ENCODE measurements around the gene SCN1B.
A peak's percentile ranks its signal among the peaks of the same experiment; 100 is the strongest.

Gene SCN1B

GRCh38 chr19:35066691-35067563 is 36.7 kb downstream of the SCN1B start (continued):
- TF ChIP-seq, protein P1, sequence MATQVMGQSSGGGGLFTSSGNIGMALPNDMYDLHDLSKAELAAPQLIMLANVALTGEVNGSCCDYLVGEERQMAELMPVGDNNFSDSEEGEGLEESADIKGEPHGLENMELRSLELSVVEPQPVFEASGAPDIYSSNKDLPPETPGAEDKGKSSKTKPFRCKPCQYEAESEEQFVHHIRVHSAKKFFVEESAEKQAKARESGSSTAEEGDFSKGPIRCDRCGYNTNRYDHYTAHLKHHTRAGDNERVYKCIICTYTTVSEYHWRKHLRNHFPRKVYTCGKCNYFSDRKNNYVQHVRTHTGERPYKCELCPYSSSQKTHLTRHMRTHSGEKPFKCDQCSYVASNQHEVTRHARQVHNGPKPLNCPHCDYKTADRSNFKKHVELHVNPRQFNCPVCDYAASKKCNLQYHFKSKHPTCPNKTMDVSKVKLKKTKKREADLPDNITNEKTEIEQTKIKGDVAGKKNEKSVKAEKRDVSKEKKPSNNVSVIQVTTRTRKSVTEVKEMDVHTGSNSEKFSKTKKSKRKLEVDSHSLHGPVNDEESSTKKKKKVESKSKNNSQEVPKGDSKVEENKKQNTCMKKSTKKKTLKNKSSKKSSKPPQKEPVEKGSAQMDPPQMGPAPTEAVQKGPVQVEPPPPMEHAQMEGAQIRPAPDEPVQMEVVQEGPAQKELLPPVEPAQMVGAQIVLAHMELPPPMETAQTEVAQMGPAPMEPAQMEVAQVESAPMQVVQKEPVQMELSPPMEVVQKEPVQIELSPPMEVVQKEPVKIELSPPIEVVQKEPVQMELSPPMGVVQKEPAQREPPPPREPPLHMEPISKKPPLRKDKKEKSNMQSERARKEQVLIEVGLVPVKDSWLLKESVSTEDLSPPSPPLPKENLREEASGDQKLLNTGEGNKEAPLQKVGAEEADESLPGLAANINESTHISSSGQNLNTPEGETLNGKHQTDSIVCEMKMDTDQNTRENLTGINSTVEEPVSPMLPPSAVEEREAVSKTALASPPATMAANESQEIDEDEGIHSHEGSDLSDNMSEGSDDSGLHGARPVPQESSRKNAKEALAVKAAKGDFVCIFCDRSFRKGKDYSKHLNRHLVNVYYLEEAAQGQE (tag by site-specific recombination; IDR thresholded peaks at IDR 0.05) = 0 out of 2 replicates have a peak, but pooled peaks have one; percentile 40
- TF ChIP-seq PRDM1 (tag by site-specific recombination; IDR thresholded peaks at IDR 0.05) (no peak), OSR2 (tag by site-specific recombination; IDR thresholded peaks at IDR 0.05) (no peak), IKZF3 (tag by site-specific recombination; IDR thresholded peaks at IDR 0.05) (peak; percentile 34; the same call in 1 of the 2 replicates), TRIM28 (IDR thresholded peaks at IDR 0.05; ENCODE audit: borderline replicate concordance, low read length) (no peak), KLF8 (tag by site-specific recombination; IDR thresholded peaks at IDR 0.05) (peak; percentile 54; the same call in 1 of the 2 replicates), ZNF169 (tag by site-specific recombination; IDR thresholded peaks at IDR 0.05) (no peak), ZNF202 (tag by site-specific recombination; IDR thresholded peaks at IDR 0.05; ENCODE audit: borderline replicate concordance) (no peak), ZNF302 (tag by site-specific recombination; IDR thresholded peaks at IDR 0.05; ENCODE audit: low read depth) (no peak), ZNF221 (tag by site-specific recombination; IDR thresholded peaks at IDR 0.05; ENCODE audit: borderline replicate concordance) (no peak), SP2 (tag by site-specific recombination; IDR thresholded peaks at IDR 0.05) (peak; percentile 53), ZSCAN16 (tag by site-specific recombination; IDR thresholded peaks at IDR 0.05) (no peak), ZNF501 (tag by site-specific recombination; IDR thresholded peaks at IDR 0.05) (no peak; the same call in 1 of the 2 replicates), ZNF76 (tag by site-specific recombination; IDR thresholded peaks at IDR 0.05; ENCODE audit: borderline replicate concordance, low read depth) (no peak), BCL11A (tag by site-specific recombination; IDR thresholded peaks at IDR 0.05; ENCODE audit: low read depth) (no peak), ZNF138 (tag by site-specific recombination; IDR thresholded peaks at IDR 0.05; ENCODE audit: borderline replicate concordance) (no peak), ZNF529 (tag by site-specific recombination; IDR thresholded peaks at IDR 0.05; ENCODE audit: insufficient replicate concordance) (no peak), ZNF473 (tag by site-specific recombination; IDR thresholded peaks at IDR 0.05) (no peak), ZNF10 (tag by site-specific recombination; IDR thresholded peaks at IDR 0.05) (no peak), PBX3 (CRISPR knock-in tag; IDR thresholded peaks at IDR 0.05) (no peak), RBAK (tag by site-specific recombination; IDR thresholded peaks at IDR 0.05) (no peak), ZNF707 (tag by site-specific recombination; IDR thresholded peaks at IDR 0.05) (no peak), ZXDB (tag by site-specific recombination; IDR thresholded peaks at IDR 0.05) (peak; percentile 73), SP7 (tag by site-specific recombination; IDR thresholded peaks at IDR 0.05) (peak; percentile 64), ZNF174 (tag by site-specific recombination; IDR thresholded peaks at IDR 0.05) (no peak), ZNF146 (tag by site-specific recombination; IDR thresholded peaks at IDR 0.05) (no peak), ZNF585B (tag by site-specific recombination; IDR thresholded peaks at IDR 0.05) (no peak), WT1 (tag by site-specific recombination; IDR thresholded peaks at IDR 0.05) (0 out of 2 replicates have a peak, but pooled peaks have one; percentile 18), ZNF112 (tag by site-specific recombination; IDR thresholded peaks at IDR 0.05) (no peak)
- TF ChIP-seq, protein P2, sequence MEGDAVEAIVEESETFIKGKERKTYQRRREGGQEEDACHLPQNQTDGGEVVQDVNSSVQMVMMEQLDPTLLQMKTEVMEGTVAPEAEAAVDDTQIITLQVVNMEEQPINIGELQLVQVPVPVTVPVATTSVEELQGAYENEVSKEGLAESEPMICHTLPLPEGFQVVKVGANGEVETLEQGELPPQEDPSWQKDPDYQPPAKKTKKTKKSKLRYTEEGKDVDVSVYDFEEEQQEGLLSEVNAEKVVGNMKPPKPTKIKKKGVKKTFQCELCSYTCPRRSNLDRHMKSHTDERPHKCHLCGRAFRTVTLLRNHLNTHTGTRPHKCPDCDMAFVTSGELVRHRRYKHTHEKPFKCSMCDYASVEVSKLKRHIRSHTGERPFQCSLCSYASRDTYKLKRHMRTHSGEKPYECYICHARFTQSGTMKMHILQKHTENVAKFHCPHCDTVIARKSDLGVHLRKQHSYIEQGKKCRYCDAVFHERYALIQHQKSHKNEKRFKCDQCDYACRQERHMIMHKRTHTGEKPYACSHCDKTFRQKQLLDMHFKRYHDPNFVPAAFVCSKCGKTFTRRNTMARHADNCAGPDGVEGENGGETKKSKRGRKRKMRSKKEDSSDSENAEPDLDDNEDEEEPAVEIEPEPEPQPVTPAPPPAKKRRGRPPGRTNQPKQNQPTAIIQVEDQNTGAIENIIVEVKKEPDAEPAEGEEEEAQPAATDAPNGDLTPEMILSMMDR (tag by site-specific recombination; IDR thresholded peaks at IDR 0.05) = peak; percentile 86
- TF ChIP-seq, protein P3, sequence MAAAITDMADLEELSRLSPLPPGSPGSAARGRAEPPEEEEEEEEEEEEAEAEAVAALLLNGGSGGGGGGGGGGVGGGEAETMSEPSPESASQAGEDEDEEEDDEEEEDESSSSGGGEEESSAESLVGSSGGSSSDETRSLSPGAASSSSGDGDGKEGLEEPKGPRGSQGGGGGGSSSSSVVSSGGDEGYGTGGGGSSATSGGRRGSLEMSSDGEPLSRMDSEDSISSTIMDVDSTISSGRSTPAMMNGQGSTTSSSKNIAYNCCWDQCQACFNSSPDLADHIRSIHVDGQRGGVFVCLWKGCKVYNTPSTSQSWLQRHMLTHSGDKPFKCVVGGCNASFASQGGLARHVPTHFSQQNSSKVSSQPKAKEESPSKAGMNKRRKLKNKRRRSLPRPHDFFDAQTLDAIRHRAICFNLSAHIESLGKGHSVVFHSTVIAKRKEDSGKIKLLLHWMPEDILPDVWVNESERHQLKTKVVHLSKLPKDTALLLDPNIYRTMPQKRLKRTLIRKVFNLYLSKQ (tag by site-specific recombination; IDR thresholded peaks at IDR 0.05; ENCODE audit: borderline replicate concordance) = no peak
- TF ChIP-seq, protein P4, sequence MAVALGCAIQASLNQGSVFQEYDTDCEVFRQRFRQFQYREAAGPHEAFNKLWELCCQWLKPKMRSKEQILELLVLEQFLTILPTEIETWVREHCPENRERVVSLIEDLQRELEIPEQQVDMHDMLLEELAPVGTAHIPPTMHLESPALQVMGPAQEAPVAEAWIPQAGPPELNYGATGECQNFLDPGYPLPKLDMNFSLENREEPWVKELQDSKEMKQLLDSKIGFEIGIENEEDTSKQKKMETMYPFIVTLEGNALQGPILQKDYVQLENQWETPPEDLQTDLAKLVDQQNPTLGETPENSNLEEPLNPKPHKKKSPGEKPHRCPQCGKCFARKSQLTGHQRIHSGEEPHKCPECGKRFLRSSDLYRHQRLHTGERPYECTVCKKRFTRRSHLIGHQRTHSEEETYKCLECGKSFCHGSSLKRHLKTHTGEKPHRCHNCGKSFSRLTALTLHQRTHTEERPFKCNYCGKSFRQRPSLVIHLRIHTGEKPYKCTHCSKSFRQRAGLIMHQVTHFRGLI (tag by site-specific recombination; IDR thresholded peaks at IDR 0.05) = no peak

Data from HEK293 (cell line).